ENCODE data around the gene TUBA1C. TPM values are rescaled to one million over a fixed set of nuclear protein-coding genes. Genes with fewer than 3 reads are reported as not detected.

Gene TUBA1C
- total RNA-seq, 1 experiment from 2014 or later: 1,376 TPM

GRCh38 chr12:49274396-49275069 is 9.7 kb downstream of the TUBA1C start:
- H3K9me3 ChIP-seq (ENCODE audit: low read length): no peaks in the 10 kb centered on the region
- H2AFZ ChIP-seq (ENCODE audit: low read length): no peak overlapping the region
- H3K4me3 ChIP-seq (ENCODE audit: low read length): no peak overlapping the region
- no peaks in the 10 kb centered on the region for H3K9me2 ChIP-seq (replicated peaks; ENCODE audit: low read length)
- peak; percentile 19 for ATAC-seq
- ChIA-PET CTCF (no interaction called here), POLR2A (ENCODE audit: unreplicated experiment) (interaction anchor here (0.7 kb wide), 1 partner anchor 19 kb away, joined by 3 read pairs; no protein-coding TSS in a partner anchor)
- H3K79me2 ChIP-seq (ENCODE audit: low read length): peaks cover 23% of the 10 kb centered on the region
- peaks cover 40% of the 10 kb centered on the region for H3F3A ChIP-seq (ENCODE audit: low read length, unreplicated experiment)
- no peak overlapping the region for H3K4me2 ChIP-seq (ENCODE audit: low read length)
- intact Hi-C loops (cut with micrococcal nuclease): no loop called here
- peak; percentile 45 for DNase-seq
- H3K9ac ChIP-seq (ENCODE audit: low read length): no peak overlapping the region
- no peaks in the 10 kb centered on the region for H3K27me3 ChIP-seq (ENCODE audit: low read length)
- no TSS peak for BruUV-seq (replicated peaks)
- H4K20me1 ChIP-seq (ENCODE audit: low read length): peaks cover 46% of the 10 kb centered on the region
- H3K4me1 ChIP-seq (ENCODE audit: insufficient read depth, low read length): peaks cover 3% of the 10 kb centered on the region
- H3K27ac ChIP-seq (ENCODE audit: low read length): no peak overlapping the region
- no peak for TF ChIP-seq EZH2phosphoT487 (IDR thresholded peaks at IDR 0.05; ENCODE audit: borderline replicate concordance, low read length)
- H3K36me3 ChIP-seq (ENCODE audit: low read depth, low read length): peaks cover 36% of the 10 kb centered on the region

- Histone ChIP-seq H3F3A (ENCODE audit: low read length, unreplicated experiment) (peaks cover 27% of the 10 kb centered on the region), H3K9me2 (replicated peaks; ENCODE audit: low read length) (no peaks in the 10 kb centered on the region), H2AFZ (ENCODE audit: low read length) (no peak overlapping the region), H3K9ac (ENCODE audit: low read length) (no peak overlapping the region), H4K20me1 (ENCODE audit: low read length) (peaks cover 25% of the 10 kb centered on the region), H3K36me3 (ENCODE audit: low read depth, low read length) (peaks cover 16% of the 10 kb centered on the region), H3K27me3 (ENCODE audit: low read length) (no peaks in the 10 kb centered on the region), H3K4me3 (ENCODE audit: low read length) (no peak overlapping the region), H3K4me2 (ENCODE audit: low read length) (no peak overlapping the region), H3K79me2 (ENCODE audit: low read length) (peaks cover 4% of the 10 kb centered on the region; the same call in 1 of the 2 replicates), H3K9me3 (ENCODE audit: low read length) (no peaks in the 10 kb centered on the region), H3K4me1 (ENCODE audit: insufficient read depth, low read length) (no peaks in the 10 kb centered on the region), H3K27ac (ENCODE audit: low read length) (no peak overlapping the region)
- BruUV-seq (replicated peaks): no TSS peak
- POLR2A ChIA-PET (ENCODE audit: unreplicated experiment): interaction anchor here (0.6 to 0.9 kb wide), 3 partner anchors 8 to 1158 kb away, joined by 4 to 5 read pairs (median 5); partner anchors contain the start of gene PFKM
- ATAC-seq (no peak), DNase-seq (no peak)
- CTCF ChIA-PET: interaction anchor here (0.6 to 1.0 kb wide), 2 partner anchors 21 to 183 kb away, joined by 3 read pairs; no protein-coding TSS in a partner anchor
- intact Hi-C loops (cut with micrococcal nuclease): no loop called here
- no peak for TF ChIP-seq EZH2phosphoT487 (IDR thresholded peaks at IDR 0.05; ENCODE audit: borderline replicate concordance, low read length)
- no peak for TF ChIP-seq EZH2 (IDR thresholded peaks at IDR 0.05; ENCODE audit: low read length, unreplicated experiment)
- TF ChIP-seq CTCF (conservative IDR thresholded peaks at IDR 0.05; ENCODE audit: low read depth, low read length): no peak
Observed at GRCh38 chr12:49276304-49277290, 11.7 kb downstream of the TUBA1C start.

- H4K20me1 ChIP-seq (ENCODE audit: low read length): peaks cover 20% of the 10 kb centered on the region
- H3K4me2 ChIP-seq (ENCODE audit: low read length): no peak overlapping the region
- no peak overlapping the region for H2AFZ ChIP-seq (ENCODE audit: low read length)
- H3K36me3 ChIP-seq (ENCODE audit: low read depth, low read length): peaks cover 11% of the 10 kb centered on the region
- BruUV-seq (replicated peaks): no TSS peak
- ATAC-seq (no peak), DNase-seq (no peak)
- H3F3A ChIP-seq (ENCODE audit: low read length, unreplicated experiment): peaks cover 22% of the 10 kb centered on the region
- H3K4me1 ChIP-seq (ENCODE audit: insufficient read depth, low read length): peaks cover 4% of the 10 kb centered on the region
- ChIA-PET POLR2A (ENCODE audit: unreplicated experiment) (interaction anchor here (0.6 kb wide), 1 partner anchor 1158 kb away, joined by 5 read pairs; the partner anchor contains the start of gene PFKM), CTCF (interaction anchor here (0.7 to 1.0 kb wide), 2 partner anchors 20 to 70 kb away, joined by 3 to 4 read pairs; no protein-coding TSS in a partner anchor)
- intact Hi-C loops (cut with micrococcal nuclease): no loop called here
- no peaks in the 10 kb centered on the region for H3K27me3 ChIP-seq (ENCODE audit: low read length)
- no peak overlapping the region for H3K9ac ChIP-seq (ENCODE audit: low read length)
- TF ChIP-seq EZH2 (IDR thresholded peaks at IDR 0.05; ENCODE audit: low read length, unreplicated experiment): no peak
- no peak for TF ChIP-seq CTCF (conservative IDR thresholded peaks at IDR 0.05; ENCODE audit: low read depth, low read length)
- no peak for TF ChIP-seq EZH2phosphoT487 (IDR thresholded peaks at IDR 0.05; ENCODE audit: borderline replicate concordance, low read length)
- no peaks in the 10 kb centered on the region for H3K79me2 ChIP-seq (ENCODE audit: low read length)
- no peak overlapping the region for H3K27ac ChIP-seq (ENCODE audit: low read length)
- H3K4me3 ChIP-seq (ENCODE audit: low read length): no peak overlapping the region
- no peaks in the 10 kb centered on the region for H3K9me3 ChIP-seq (ENCODE audit: low read length)
- H3K9me2 ChIP-seq (replicated peaks; ENCODE audit: low read length): no peaks in the 10 kb centered on the region
Observed at GRCh38 chr12:49277466-49277865, 12.6 kb downstream of the TUBA1C start.
